HG03039 (cell line): Measurements from ENCODE around the gene CDC14A.

Experiments
- ATAC-seq: cut with Tn5 transposase; IDR thresholded peaks from one replicate; pipeline ENCODE4 v1.9.1; 2021; ENCODE audit warnings: mild to moderate bottlenecking, moderate library complexity; ENCODE audit not compliant: unreplicated experiment

The CDC14A gene

GRCh38 chr1:100530141-100530540 is 177.8 kb downstream of the CDC14A start:
- ATAC-seq: no peak

DNA sequence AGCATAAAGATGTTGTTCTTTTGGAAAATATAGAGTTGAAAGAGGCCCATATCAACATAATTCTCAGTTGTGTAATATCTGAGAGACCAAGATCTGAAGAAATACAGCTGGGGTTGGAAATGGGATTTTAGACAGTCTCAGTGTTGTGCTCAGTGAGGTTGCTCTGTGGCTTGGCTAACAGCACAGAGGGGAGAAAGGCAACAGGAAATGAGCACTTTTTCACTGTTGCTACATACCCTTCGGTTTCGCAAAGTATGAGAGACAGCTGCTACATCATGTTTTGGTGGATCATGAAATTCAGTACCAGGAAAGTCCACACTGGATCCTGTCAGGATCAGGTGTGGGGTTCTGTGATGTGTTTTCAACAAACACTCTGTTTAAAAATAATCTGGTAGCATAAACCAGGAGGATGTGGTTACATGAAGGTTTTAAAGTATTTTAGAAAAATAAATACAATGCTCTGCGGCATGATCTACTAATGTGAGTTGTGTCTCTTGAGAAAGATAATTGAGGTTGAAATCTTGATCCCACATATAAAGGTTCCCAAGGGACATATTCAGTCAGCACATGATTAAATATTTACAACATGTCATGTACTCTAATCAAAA is 178.7 kb downstream of the CDC14A start:
- ATAC-seq: peak; percentile 89

DNA sequence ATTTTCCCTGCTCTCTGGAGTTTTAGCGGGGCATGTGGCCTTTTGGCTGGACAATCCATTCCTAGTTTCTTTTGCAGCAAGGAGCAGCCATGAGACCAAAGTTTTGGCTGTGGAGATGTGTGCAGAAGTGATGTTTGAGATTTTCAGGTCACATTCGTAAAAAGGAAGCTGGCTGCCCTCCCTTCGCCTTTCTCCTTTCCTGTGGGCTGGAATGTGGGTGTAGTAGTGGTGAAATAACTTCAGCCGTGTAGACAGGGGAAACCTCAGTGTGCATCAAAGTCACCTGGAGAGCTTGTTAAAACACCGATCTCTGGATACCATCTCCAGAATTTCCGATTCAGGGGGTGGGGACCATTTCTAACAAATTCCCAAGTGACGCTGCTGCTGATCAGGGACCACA is 180.3 kb downstream of the CDC14A start:
- no peak for ATAC-seq

GRCh38 chr1:100535264-100535663 is 183.0 kb downstream of the CDC14A start:
- no peak for ATAC-seq

DNA sequence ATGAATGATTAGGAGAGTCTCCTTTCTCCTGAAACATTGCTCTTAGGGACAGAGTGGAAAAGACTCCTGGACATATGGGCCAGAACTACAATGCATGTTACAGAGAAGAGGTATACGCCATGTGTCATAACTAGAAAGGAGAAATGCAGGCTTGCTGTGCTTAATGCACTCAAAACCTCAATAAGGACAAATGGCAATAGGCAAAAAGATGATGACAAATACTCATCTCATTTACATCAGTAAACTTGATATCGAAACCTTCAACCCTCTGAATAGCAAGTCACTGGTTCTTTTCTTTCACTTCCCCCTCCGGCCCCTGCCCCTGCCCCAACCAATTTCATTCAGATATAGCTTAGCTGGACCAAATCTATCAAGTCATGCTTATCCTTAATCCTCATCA is 183.7 kb downstream of the CDC14A start:
- peak; percentile 82 for ATAC-seq

- ATAC-seq: no peak
These were observed 186.9 kb downstream of the CDC14A start for GRCh38 chr1:100538913-100539835.

DNA sequence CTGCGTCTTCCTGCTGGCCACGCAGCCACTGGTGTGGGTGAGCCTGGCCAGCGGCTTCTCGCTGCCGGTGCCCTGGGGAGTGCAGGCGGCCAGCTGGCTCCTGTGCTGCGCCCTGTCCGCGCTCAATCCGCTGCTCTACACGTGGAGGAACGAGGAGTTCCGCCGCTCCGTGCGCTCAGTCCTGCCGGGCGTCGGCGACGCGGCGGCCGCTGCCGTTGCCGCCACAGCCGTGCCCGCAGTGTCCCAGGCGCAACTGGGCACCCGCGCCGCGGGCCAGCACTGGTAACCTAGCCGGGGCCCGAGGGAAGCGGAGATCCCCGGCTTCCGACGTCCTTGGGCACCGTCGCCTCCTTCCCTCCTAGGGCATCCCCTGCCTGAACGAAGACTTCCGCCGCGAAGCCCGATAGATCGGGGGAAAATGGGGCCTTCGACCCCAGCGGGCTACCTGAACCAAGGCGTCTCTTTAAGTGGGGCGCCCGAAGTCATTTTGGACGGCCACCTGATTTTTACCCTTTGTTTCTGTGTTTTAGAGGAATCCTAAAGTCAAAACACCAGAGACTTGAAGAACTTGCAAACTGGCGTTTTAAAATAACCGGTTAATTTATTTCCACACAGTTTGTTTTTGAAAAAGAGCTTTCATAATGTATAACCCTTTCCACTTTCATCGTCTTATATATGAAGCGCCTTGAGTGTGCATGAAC is 187.7 kb downstream of the CDC14A start:
- ATAC-seq: no peak

GRCh38 chr1:100542285-100542684 is 190.0 kb downstream of the CDC14A start:
- ATAC-seq: no peak

DNA sequence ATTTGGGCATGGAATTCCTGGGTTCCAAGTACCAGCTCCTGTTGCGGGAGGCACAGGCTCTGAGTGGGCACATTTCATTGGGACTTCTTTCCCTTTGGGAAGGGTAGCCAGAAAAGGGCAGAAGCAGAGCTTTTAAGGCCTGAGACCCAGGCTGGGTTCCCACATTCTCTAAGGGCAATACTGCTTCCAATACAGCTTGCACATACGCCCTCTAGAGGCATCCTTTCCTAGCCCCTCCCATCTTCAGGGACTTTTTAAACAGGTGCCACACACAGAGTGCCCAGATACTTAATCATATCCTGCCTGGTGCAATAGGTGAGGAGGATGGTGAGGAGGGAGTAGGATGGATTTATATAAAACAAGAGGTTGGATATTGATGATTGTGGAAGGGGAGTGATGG is 191.3 kb downstream of the CDC14A start:
- ATAC-seq: peak; percentile 51

DNA sequence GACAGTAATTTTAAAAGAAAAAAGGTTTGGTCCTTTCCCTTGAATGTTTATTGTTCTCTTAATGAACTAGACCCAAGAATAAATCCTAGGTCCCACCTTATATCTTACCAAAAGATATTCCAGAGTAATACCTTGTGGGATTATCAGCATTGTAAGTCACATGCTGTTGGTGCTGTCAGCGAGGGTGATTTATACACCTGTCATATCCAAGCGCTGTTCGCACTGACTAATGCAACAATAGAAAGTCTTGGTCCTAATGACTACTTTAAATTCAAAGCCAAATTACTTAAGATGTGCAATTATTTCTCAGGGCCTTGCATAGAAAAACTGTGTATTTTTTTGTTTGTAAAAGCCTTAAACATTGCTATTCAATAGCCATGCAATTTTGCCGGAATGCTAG is 192.5 kb downstream of the CDC14A start:
- ATAC-seq: no peak

DNA sequence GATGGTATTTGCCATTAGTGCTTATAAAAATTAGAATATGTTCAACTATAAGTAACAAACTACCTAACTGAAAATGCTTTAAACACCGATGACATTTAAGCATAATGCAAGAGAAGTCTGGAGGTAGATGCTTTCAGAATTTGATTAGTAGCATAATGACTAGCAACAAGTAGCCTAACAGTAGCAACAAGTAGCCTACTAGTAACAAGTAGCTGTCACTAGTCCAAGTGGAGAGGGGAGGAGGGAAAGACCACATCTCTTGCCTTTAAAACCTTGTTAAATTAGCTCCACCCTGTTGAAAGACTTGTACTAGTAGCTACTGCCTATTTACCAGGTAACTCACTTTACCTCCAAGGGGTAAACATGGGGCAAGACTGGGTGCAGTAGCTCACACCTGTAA is 193.5 kb downstream of the CDC14A start:
- ATAC-seq: no peak

DNA sequence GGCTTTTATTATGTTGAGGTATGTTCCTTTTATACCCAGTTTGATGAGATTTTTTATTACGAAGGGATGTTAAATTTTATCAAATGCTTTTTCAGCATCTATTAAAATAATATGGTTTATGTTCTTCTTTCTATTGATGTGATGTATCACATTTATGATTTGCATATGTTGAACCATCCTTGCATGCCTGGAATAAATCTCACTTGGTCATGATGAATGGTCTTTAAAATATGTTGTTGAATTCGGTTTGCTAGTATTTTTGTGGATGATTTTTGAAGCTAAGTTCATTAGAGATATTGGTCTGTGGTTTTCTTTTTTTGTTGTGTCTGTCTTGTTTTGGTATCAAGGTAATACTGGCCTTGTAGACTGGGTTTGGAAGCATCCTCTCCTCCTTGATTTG is 199.7 kb downstream of the CDC14A start:
- ATAC-seq: no peak

- ATAC-seq: no peak
These were observed 200.6 kb downstream of the CDC14A start for GRCh38 chr1:100552922-100553321.

DNA sequence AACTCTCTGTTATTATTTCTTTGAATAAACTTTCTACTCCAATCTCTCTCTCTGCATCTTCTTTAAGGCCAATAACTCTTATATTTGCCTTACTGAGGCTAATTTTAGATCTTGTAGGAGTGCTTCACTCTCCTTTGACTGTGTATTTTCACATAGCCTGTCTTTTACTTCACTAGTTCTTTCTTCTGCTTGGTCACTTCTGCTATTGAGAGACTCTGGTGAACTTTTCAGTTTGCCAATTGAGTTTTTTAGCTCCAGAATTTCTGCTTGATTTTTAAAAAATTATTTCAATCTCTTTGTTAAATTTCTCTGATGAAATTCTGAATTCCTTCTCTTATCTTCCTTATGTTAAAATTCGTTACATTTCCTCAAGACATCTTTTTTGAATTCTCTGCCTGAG is 203.9 kb downstream of the CDC14A start:
- no peak for ATAC-seq

GRCh38 chr1:100556925-100557605 is 204.8 kb downstream of the CDC14A start:
- no peak for ATAC-seq

- ATAC-seq: no peak
These were observed 205.3 kb downstream of the CDC14A start for GRCh38 chr1:100557606-100557953.

DNA sequence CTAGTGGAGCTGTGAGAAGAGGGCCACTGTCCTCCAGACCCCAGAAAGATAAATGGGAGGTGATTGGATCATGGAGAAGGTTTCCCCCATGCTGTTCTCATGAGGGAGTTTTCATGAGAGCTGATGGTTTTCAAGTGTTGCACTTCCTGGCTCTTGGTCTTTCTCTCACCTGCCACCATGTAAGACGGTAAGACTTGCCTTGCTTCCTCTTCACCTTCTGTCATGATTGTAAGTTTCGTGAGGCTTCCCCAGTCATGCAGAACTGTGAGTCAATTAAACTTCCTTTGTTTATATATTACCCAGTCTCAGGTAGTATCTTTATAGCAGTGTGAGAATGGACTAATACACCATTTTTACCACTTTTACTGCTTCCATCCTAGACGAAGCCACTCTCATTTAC is 213.2 kb downstream of the CDC14A start:
- no peak for ATAC-seq

- ATAC-seq: no peak
These were observed 213.8 kb downstream of the CDC14A start for GRCh38 chr1:100565937-100566699.

GRCh38 chr1:100567062-100567461 is 214.8 kb downstream of the CDC14A start:
- no peak for ATAC-seq
